Glomerular endothelial cell (primary cell): ENCODE results near the gene STXBP5L. TPM values are rescaled to one million over a fixed set of nuclear protein-coding genes. Genes with fewer than 3 reads are reported as not detected.
"Not testable (repeated sequence)": the region's sequence is repeated elsewhere in the genome, so short reads cannot be mapped to it uniquely, and the experiment has no call there.

ENCODE experiments used
- DNase-seq: peaks from one replicate; pipeline ENCODE4 v3.0.0-alpha.2; 2011; ENCODE audit warnings: low read depth, low spot score; ENCODE audit errors: extremely low read depth
- total RNA-seq: library from RNA; depleted of rRNA; stranded (reverse); fragments of >200 nt; gene quantifications from 2 replicates; pipeline ENCODE4 v1.2.3, GENCODE V29; 2015

The STXBP5L gene
- total RNA-seq: not detected in 2 replicates

GRCh38 chr3:120908030-120908794 is at the start of gene STXBP5L:
Gene STXBP5L (plus strand): TSS chr3:120908205. CDS start chr3:120909579, 1,374 bp downstream.
- DNase-seq: peak; percentile 9

- no peak for DNase-seq
These were observed 49.5 kb upstream of the STXBP5L start for GRCh38 chr3:120858521-120858920.

- DNase-seq: no peak
These were observed 43.5 kb upstream of the STXBP5L start for GRCh38 chr3:120864541-120864940.

GRCh38 chr3:120875507-120875906 is 32.5 kb upstream of the STXBP5L start:
- no peak for DNase-seq

- no peak for DNase-seq
These were observed 32.0 kb upstream of the STXBP5L start for GRCh38 chr3:120875989-120876388.

DNA sequence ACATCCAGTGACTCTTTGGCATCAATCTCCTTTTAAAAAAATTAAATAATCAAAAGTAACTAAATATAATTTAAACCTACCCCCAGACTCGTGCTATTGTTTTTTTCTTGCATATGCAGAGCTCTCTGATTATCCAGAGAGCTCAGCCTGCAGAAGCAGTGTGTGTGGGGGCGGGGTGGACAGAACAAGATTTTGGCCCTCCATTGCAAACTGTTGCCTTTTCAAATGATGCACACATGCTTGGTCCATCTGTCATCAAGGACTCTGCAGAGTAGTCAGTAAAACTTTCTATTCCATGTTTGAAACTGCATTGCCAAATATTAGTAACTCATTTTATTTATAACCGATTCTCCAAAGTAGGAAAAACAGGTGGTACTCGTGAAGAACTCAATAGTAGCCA is 28.6 kb upstream of the STXBP5L start:
- DNase-seq: no peak

DNA sequence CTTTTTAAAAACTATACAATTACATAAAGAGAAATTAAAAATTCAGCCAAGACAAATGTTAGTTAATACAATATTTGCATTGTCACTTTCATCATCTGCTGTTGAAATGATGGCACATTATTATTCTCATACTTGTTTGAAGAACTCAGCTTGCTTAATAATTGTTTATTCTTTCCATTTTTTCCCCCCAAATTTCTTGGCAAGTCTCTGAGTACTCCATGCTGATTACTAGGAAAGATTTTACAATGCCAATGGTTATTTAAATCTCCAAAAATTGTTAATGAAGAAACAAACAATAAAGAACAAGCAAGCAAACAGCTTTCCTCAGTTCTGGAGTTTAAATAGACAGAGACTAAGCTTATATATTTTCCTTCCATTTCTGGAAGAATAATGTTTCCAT is 15.1 kb upstream of the STXBP5L start:
- no peak for DNase-seq

DNA sequence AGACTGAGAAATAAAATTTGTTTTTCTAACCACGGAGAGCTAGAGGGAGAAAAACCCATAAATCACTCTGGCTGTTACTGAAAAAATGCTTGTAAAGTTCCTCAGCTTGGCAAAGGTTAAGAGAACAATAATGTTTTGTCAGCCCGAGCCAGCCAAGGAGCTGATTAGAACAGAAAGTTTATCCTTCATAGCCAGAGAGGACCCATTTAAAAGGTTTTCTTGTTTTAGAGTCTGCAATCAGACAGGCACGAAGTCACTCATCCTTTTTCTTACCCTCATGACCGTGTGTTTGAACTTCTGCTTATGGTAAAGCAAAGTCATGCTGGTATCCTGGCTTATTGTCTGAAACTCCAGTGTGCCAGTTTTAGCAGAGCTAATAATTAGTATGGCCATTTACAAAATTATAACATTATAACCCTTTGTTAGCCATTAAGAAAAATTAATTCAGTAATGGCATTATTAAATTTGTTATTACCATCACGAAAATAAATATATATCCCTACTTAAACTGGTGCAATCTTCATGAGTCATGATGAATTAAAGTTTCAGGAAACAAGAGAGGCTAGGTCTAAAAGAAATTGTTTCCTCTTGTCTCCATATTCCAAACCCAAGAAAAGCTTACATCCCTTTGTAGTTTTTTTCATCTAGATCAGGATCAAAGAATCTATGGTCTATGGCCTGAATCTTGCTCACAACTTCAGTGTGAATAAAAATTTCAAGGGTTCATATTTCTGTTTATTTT is 13.5 kb upstream of the STXBP5L start:
- DNase-seq: no peak

DNA sequence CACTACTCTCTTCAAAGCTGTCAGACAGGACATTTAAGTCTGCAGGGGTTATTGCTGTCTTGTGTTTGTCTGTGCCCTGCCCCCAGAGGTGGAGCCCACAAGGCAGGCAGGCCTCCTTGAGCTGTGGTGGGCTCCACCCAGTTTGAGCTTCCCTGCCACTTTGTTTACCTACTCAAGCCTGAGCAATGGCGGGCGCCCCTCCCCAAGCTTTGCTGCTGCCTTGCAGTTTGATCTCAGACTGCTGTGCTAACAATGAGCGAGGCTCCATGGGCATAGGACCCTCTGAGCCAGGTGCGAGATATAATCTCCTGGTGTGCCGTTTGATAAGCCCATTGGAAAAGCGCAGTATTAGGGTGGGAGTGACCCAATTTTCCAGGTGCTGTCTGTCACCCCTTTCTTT is 6.3 kb upstream of the STXBP5L start:
- DNase-seq: not testable (repeated sequence)

DNA sequence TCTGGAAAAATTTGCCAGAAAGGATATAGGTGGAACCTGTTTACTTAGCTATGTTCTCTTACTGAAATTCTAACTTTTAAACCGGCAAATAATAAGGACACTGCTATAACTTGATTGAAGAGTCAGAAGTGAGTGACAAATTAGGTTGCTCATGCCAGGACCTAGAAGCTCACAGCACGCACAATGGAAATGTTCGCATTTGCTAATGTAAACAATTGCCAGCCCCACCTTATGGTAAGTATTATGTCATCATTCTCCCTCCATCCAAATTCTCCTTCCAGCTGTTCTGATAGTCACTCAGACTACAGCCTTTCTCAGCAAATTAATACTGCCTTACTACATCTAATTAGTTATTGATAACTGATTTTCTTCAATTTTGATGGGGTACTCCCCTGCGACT is 4.8 kb upstream of the STXBP5L start:
- DNase-seq: no peak

- DNase-seq: no peak
These were observed 361 bp upstream of the STXBP5L start for GRCh38 chr3:120907659-120908029.

DNA sequence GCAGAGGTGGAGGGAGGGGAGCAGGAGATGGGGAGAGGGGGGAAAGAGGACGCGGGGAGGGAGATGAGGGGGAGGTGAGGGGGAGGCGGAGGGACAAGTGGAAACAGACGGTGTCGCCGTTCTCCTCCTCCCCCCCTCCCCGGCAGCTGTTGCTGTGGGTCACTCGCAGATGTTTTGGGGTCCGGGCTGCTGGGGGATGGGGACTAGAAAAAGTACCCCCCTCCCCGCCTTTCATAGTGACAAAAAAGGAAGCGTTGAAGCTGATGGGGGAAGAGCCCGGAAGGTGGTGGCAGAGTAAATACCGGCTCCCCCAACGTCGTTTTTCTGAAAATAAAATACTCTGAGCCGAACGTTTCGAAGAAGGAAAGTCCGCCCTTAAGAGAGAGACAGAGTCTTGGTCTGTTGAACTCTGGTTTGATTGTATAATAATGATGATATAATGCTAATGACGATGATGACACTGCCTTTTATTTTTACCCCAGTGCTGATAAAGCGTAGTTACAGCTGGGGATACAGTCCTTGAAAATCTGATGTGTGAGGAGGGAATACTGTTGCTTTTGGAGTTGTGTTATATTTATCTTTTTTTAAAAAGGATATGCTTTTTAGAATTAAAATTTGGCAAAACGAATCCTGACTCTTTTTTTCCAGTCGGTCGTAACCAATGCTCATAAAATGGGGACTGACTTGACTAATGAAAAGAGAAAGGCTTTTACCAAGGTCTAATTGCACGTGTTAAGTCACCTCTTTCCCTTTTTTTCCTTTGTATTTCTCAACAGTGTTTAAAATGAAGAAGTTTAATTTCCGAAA is 993 bp downstream of the STXBP5L start:
- no peak for DNase-seq

GRCh38 chr3:120909602-120909878 is 1.5 kb downstream of the STXBP5L start:
- DNase-seq: no peak

DNA sequence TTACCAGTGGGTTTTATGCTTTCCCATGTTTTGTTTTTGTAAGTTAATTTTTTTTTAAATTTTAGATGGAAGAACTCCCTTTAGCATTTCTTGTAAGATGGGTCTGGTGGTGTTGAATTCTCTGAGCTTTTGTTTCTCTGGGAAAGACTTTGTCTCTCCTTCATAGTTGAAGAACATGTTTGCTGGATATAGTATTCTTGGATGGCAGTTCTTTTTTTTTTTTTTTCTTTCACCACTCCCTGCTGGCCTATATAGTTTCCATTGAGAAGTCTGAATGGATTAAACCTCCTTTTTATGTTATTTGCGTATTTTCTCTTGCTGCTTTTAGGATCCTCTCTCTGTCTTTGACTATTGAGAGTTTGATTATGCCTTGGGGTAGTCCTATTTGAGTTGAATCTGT is 18.1 kb downstream of the STXBP5L start:
- DNase-seq: no peak

DNA sequence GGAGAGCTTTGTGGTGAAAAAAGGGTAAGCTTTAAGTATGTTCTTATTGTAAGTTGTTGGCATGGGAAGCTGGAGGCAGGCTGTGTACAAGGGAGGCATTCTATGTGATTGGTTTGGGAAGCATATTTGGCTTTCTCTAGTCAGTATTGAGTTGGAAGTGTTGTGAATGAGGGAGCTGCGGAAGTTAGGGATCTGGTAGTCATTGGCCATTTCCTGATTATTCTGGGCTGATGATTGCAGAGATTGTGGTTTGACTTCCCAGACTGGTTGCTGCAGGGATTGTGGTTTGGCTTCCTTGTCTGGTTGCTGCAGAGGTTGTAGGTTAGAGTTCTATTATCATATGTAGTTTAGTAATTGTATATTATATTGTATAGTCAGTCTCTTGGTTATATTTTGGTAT is 21.0 kb downstream of the STXBP5L start:
- no peak for DNase-seq

GRCh38 chr3:120931593-120931992 is 23.6 kb downstream of the STXBP5L start:
- no peak for DNase-seq

DNA sequence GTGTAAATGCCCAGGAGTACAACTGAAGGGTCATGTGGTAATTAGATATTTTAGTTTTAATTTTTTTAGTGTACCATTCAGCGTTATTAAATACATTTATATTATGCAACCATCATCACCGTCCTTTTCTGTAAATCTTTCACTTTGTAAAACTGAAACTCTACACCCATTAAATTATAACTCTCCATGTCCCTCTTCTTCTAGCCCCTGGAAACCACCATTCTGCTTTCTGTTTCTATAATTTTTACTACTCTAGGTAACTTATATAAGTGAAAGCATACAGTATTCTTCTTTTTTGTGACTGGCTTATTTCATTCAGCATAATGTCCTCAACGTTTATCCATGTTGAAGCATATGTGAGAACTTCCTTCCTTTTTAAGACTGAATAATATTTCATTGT is 48.1 kb downstream of the STXBP5L start:
- no peak for DNase-seq

DNA sequence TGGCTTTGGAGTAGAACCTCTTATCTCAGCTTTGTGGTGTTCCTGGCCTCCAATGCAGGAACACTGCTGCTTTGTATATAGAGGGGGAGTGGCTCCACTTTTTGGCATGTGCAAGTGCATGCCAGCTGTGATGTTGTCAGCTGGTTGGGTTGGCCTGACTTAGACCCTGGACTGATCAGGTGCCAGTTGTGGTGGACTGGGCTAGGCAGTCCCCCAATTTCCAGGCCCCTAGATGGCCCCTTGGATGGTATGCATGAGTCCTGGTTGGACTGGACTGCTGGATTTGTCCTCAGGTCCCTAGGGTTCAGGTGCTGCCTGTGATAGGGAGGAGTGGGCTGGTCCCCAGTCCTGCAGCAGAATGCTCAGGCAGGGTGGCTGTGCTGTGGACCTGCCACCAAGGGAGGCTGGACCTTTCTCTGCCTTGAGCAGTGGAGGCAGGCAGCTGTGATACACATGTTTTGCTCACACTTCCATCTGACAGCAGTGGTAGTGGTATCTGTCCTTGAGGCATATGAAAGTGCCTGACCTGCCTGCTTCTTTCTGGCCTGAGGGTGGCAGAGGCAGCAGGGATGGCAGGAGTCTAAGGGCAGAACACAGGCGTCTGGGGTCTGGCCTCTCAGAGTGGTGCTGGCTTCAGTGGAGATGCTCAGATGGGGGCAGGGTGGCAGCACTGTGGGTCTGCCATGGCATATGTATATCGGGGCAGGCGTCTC is 74.8 kb downstream of the STXBP5L start:
- no peak for DNase-seq

- no peak for DNase-seq
These were observed 75.3 kb downstream of the STXBP5L start for GRCh38 chr3:120983321-120983665.

DNA sequence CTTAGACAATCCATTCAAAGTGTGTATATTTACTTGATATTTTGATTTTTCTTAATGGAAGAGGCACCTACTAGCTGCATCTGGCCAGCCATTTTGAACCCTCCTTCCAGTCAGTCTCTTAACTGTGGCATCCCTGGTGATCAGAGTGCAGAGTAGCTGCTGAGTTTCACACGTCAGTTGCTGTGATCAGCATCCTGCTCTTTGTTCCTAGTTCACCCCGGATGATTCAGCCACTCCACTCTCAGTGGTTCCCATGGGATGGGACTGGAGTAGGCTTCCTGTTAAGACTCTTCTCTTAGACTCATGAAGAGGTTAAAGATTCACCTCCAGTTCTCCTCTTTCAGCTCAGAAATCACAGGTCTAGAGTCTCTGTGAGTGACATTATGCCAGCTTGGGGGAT is 75.8 kb downstream of the STXBP5L start:
- DNase-seq: no peak

DNA sequence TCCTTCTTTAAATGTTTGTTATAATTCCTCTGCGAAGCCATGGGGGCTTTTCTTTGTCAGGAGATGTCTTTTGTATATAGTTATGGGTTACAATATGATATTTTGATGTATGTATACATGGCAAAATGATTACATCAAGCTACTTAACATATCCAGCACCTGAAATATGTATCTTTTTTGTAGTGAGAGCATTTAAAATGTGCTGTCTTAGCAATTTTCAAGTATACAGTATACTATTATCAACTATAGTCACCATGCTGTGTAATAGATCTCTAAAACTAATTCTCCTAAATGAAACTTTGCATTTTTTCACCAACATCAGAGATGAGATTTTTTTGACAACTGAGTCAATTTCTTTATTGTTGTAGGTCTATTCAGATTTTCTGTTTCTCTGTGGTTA is 77.2 kb downstream of the STXBP5L start:
- no peak for DNase-seq
